DOHH2 (cell line): ENCODE data around the gene CYP4F11.

ENCODE experiments used
- H3F3A ChIP-seq: fragments of 200-600 bp; sonication (generic), shearing (Covaris generic); 2 replicates; pipeline ENCODE4 v1.6.0; 2016; ENCODE audit warnings: antibody characterized with exemption, mild to moderate bottlenecking; ENCODE audit not compliant: control insufficient read depth, insufficient read depth
- H3K27ac ChIP-seq: fragments of 200-600 bp; sonication (generic); 2 replicates; pipeline ENCODE4 v1.5.1; 2014; ENCODE audit warnings: low read depth, mild to moderate bottlenecking, low read length, moderate library complexity
- H3K27me3 ChIP-seq: fragments of 200-600 bp; sonication (generic); 2 replicates; pipeline ENCODE4 v1.6.1; 2014; ENCODE audit warnings: mild to moderate bottlenecking, low read length, mixed read lengths; ENCODE audit not compliant: control insufficient read depth
- H3K36me3 ChIP-seq: fragments of 200-600 bp; sonication (generic); 2 replicates; pipeline ENCODE4 v1.6.1; 2014; ENCODE audit warnings: mild to moderate bottlenecking, low read length, moderate library complexity, mixed read lengths; ENCODE audit not compliant: control insufficient read depth
- H3K4me1 ChIP-seq: fragments of 200-600 bp; sonication (generic); 2 replicates; pipeline ENCODE4 v1.6.1; 2014; ENCODE audit warnings: mild to moderate bottlenecking, low read length, mixed read lengths; ENCODE audit not compliant: control insufficient read depth
- H3K4me2 ChIP-seq: fragments of 200-600 bp; sonication (generic); 2 replicates; pipeline ENCODE4 v1.6.0; 2014; ENCODE audit warnings: mild to moderate bottlenecking, low read length, moderate library complexity
- H3K4me3 ChIP-seq: fragments of 200-600 bp; sonication (generic); 2 replicates; pipeline ENCODE4 v1.5.1; 2014; ENCODE audit warnings: mild to moderate bottlenecking, low read length, mixed read lengths
- H3K79me2 ChIP-seq: fragments of 200-600 bp; sonication (generic); 2 replicates; pipeline ENCODE4 v1.6.1; 2014; ENCODE audit warnings: mild to moderate bottlenecking, low read length, mixed read lengths; ENCODE audit not compliant: control insufficient read depth
- H3K9me2 ChIP-seq: fragments of 200-600 bp; sonication (generic); replicated peaks from 2 replicates; pipeline ENCODE4 v1.6.1; 2014; ENCODE audit warnings: mild to moderate bottlenecking, low read length, mixed read lengths; ENCODE audit not compliant: control insufficient read depth
- H3K9me3 ChIP-seq: fragments of 200-600 bp; sonication (generic); 2 replicates; pipeline ENCODE4 v1.6.1; 2014; ENCODE audit warnings: antibody characterized with exemption, low read length, mixed read lengths; ENCODE audit not compliant: control insufficient read depth, insufficient read depth
- H4K20me1 ChIP-seq: fragments of 200-600 bp; sonication (generic); 2 replicates; pipeline ENCODE4 v1.6.0; 2014; ENCODE audit warnings: low read depth, mild to moderate bottlenecking, antibody characterized with exemption, low read length, moderate library complexity; ENCODE audit not compliant: control insufficient read depth, insufficient read depth
- EZH2phosphoT487 ChIP-seq: fragments of 200-600 bp; sonication (generic); IDR thresholded peaks from 2 replicates; pipeline ENCODE4 v1.6.1; 2017; ENCODE audit warnings: borderline replicate concordance, mild to moderate bottlenecking, antibody characterized with exemption, low read length, moderate library complexity, mixed read lengths
- TF ChIP-seq, protein P1 (sequence below): fragments of 200-600 bp; sonication (generic); IDR thresholded peaks from one replicate; pipeline ENCODE4 v1.5.1; 2014; ENCODE audit warnings: antibody characterized with exemption, mild to moderate bottlenecking, low read depth, low read length; ENCODE audit not compliant: poor library complexity, severe bottlenecking

Gene CYP4F11

DNA sequence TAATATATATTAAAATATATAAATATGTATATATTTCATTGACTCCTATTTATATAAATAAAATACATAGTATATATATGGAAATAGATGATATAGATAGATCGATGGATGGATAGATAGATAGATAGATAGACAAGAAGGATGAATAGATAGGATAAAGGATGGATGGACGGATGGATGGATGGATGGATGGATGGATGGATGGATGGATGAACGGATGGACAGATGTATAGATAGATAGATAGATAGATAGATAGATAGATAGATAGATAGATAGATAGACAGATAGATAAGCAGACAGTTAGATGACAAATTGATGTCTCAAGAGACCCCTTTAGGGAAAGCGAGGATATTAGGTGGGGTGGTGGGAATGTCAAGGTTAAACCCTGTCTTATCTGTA is 15.1 kb downstream of the CYP4F11 start:
- TF ChIP-seq, protein P1, sequence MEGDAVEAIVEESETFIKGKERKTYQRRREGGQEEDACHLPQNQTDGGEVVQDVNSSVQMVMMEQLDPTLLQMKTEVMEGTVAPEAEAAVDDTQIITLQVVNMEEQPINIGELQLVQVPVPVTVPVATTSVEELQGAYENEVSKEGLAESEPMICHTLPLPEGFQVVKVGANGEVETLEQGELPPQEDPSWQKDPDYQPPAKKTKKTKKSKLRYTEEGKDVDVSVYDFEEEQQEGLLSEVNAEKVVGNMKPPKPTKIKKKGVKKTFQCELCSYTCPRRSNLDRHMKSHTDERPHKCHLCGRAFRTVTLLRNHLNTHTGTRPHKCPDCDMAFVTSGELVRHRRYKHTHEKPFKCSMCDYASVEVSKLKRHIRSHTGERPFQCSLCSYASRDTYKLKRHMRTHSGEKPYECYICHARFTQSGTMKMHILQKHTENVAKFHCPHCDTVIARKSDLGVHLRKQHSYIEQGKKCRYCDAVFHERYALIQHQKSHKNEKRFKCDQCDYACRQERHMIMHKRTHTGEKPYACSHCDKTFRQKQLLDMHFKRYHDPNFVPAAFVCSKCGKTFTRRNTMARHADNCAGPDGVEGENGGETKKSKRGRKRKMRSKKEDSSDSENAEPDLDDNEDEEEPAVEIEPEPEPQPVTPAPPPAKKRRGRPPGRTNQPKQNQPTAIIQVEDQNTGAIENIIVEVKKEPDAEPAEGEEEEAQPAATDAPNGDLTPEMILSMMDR: no peak
- TF ChIP-seq EZH2phosphoT487: no peak
- no peaks in the 10 kb centered on the region for H3K9me2 ChIP-seq
- 0 out of 2 replicates have a peak, but pooled peaks cover 1% of the 10 kb centered on the region for H3K27me3 ChIP-seq
- H3K36me3 ChIP-seq: no peaks in the 10 kb centered on the region
- H3K4me3 ChIP-seq: no peak overlapping the region
- no peak overlapping the region for H3K27ac ChIP-seq
- H4K20me1 ChIP-seq: no peaks in the 10 kb centered on the region
- no peaks in the 10 kb centered on the region for H3F3A ChIP-seq
- no peaks in the 10 kb centered on the region for H3K79me2 ChIP-seq
- no peaks in the 10 kb centered on the region for H3K9me3 ChIP-seq
- H3K4me2 ChIP-seq: no peak overlapping the region
- peaks cover 8% of the 10 kb centered on the region; the same call in 1 of the 2 replicates for H3K4me1 ChIP-seq

DNA sequence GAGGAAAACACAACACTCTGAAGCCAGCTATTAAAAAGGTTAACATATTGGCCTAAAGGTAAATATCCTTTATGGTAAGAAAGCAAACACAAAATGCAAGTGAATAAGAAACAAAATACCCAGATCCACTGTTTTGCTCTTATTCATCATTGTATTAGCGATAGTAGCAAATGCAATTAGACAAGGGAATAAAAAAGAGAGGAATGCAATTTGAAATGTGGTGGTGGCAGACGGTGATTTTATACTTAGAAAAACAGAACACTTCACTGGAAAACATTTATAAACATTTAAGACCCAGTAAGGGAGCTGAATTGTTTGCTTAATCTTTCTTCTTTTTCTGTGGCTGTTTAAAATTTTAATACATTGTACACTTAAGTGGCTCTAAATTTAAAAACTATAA is 19.2 kb downstream of the CYP4F11 start:
- Histone ChIP-seq H3K9me3 (no peaks in the 10 kb centered on the region), H3K9me2 (no peaks in the 10 kb centered on the region), H3K4me3 (no peak overlapping the region), H4K20me1 (no peaks in the 10 kb centered on the region), H3F3A (no peaks in the 10 kb centered on the region), H3K4me1 (peaks cover 8% of the 10 kb centered on the region; the same call in 1 of the 2 replicates), H3K79me2 (no peaks in the 10 kb centered on the region), H3K4me2 (no peak overlapping the region), H3K36me3 (no peaks in the 10 kb centered on the region), H3K27me3 (no peaks in the 10 kb centered on the region), H3K27ac (no peak overlapping the region)
- TF ChIP-seq, protein P1: no peak
- no peak for TF ChIP-seq EZH2phosphoT487

DNA sequence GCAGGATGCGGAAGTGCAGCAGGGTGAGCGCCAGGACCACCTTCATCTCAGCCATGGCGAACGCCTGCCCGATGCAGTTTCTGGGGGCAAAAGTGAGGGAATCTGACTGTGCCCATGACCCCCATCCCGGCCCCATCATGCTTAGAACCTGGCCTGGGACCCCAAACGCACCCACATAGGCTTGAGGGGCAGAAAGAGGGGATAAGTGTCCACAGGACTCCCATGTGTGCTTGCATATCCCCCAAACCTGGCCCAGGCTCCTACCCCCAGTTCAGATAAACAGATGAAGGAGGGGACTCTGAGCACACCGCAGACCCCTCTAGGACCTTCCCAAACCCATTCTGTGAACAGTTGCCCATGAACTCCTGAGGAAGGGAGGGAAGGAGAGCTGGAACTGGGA is 20.5 kb downstream of the CYP4F11 start:
- H3K36me3 ChIP-seq: no peaks in the 10 kb centered on the region
- peaks cover 8% of the 10 kb centered on the region; the same call in 1 of the 2 replicates for H3K4me1 ChIP-seq
- no peaks in the 10 kb centered on the region for H3K9me2 ChIP-seq
- no peaks in the 10 kb centered on the region for H3F3A ChIP-seq
- no peak overlapping the region for H3K4me3 ChIP-seq
- no peak overlapping the region for H3K27ac ChIP-seq
- TF ChIP-seq, protein P1: no peak
- TF ChIP-seq EZH2phosphoT487: no peak
- H3K27me3 ChIP-seq: 0 out of 2 replicates have a peak, but pooled peaks cover under 1% of the 10 kb centered on the region
- H3K9me3 ChIP-seq: no peaks in the 10 kb centered on the region
- H3K4me2 ChIP-seq: no peak overlapping the region
- H3K79me2 ChIP-seq: no peaks in the 10 kb centered on the region
- H4K20me1 ChIP-seq: no peaks in the 10 kb centered on the region
